Eye (tissue), 1 donor: ENCODE results near the gene ZNF385B.
A peak's percentile ranks its signal among the peaks of the same experiment; 100 is the strongest.

ENCODE experiments used
- DNase-seq: peaks from one replicate; pipeline ENCODE4 v3.0.0-alpha.2; 2015

Gene ZNF385B

GRCh38 chr2:179741317-179741716, 120.1 kb downstream of the ZNF385B start:
- no peak for DNase-seq

GRCh38 chr2:179729966-179730365, 131.4 kb downstream of the ZNF385B start:
- no peak for DNase-seq

GRCh38 chr2:179726461-179727180, 134.8 kb downstream of the ZNF385B start:
- DNase-seq, result no peak

- DNase-seq, result no peak
These were observed 137.0 kb downstream of the ZNF385B start for GRCh38 chr2:179724403-179724802.

- DNase-seq, result no peak
These were observed 141.1 kb downstream of the ZNF385B start for GRCh38 chr2:179720173-179720772.

- no peak for DNase-seq
These were observed 145.5 kb downstream of the ZNF385B start for GRCh38 chr2:179715871-179716270.

GRCh38 chr2:179715196-179715595, 146.2 kb downstream of the ZNF385B start:
- no peak for DNase-seq

GRCh38 chr2:179712825-179713224, 148.6 kb downstream of the ZNF385B start:
- no peak for DNase-seq

GRCh38 chr2:179711375-179711774, 150.0 kb downstream of the ZNF385B start:
- no peak for DNase-seq

- DNase-seq, result no peak
These were observed 157.7 kb downstream of the ZNF385B start for GRCh38 chr2:179703702-179704101.

GRCh38 chr2:179702912-179703311, 158.5 kb downstream of the ZNF385B start:
- no peak for DNase-seq

- peak; percentile 1 for DNase-seq
These were observed 159.8 kb downstream of the ZNF385B start for GRCh38 chr2:179701524-179702110.

GRCh38 chr2:179695486-179695885, 165.9 kb downstream of the ZNF385B start:
- no peak for DNase-seq

- no peak for DNase-seq
These were observed 166.4 kb downstream of the ZNF385B start for GRCh38 chr2:179694963-179695362.

GRCh38 chr2:179692610-179693009, 168.8 kb downstream of the ZNF385B start:
- DNase-seq, result no peak

- no peak for DNase-seq
These were observed 169.4 kb downstream of the ZNF385B start for GRCh38 chr2:179692043-179692442.

- DNase-seq, result no peak
These were observed 170.2 kb downstream of the ZNF385B start for GRCh38 chr2:179691235-179691634.

GRCh38 chr2:179686718-179687342, 174.6 kb downstream of the ZNF385B start:
- peak; percentile 13 for DNase-seq

- DNase-seq, result no peak
These were observed 175.3 kb downstream of the ZNF385B start for GRCh38 chr2:179686069-179686468.

GRCh38 chr2:179685146-179685545, 176.3 kb downstream of the ZNF385B start:
- no peak for DNase-seq

- DNase-seq, result no peak
These were observed 178.7 kb downstream of the ZNF385B start for GRCh38 chr2:179682756-179683155.

- no peak for DNase-seq
These were observed 183.5 kb downstream of the ZNF385B start for GRCh38 chr2:179677746-179678505.

- DNase-seq, result no peak
These were observed 184.2 kb downstream of the ZNF385B start for GRCh38 chr2:179677077-179677688.
